Liver (tissue), 3 donors: ENCODE results near the gene MSRB2.

Source experiments
- CTCF ChIP-seq: fragments of 150-350 bp; IDR thresholded peaks from 2 replicates; pipeline ENCODE4 v1.5.1; 2017; ENCODE audit warnings: improper control_type of control experiment, low read depth, low read length; ENCODE audit not compliant: missing input control
- MAX ChIP-seq: IDR thresholded peaks from 2 replicates; pipeline ENCODE4 v1.6.1; 2016; ENCODE audit warnings: antibody characterized with exemption
- RAD21 ChIP-seq, 2 donors: IDR thresholded peaks; 2 replicates each; pipeline ENCODE4 v1.6.1; 2016; ENCODE audit warnings: antibody characterized with exemption in 2 of 2, mild to moderate bottlenecking in 2 of 2
- SP1 ChIP-seq: IDR thresholded peaks from 2 replicates; pipeline ENCODE4 v1.6.1; 2018; ENCODE audit warnings: antibody characterized with exemption, mild to moderate bottlenecking
- TF ChIP-seq, protein P1 (sequence below): IDR thresholded peaks from 2 replicates; pipeline ENCODE4 v1.6.1; 2016; ENCODE audit warnings: antibody characterized with exemption
- donor health status: healthy.
- donor health status: healthy.

DNA sequence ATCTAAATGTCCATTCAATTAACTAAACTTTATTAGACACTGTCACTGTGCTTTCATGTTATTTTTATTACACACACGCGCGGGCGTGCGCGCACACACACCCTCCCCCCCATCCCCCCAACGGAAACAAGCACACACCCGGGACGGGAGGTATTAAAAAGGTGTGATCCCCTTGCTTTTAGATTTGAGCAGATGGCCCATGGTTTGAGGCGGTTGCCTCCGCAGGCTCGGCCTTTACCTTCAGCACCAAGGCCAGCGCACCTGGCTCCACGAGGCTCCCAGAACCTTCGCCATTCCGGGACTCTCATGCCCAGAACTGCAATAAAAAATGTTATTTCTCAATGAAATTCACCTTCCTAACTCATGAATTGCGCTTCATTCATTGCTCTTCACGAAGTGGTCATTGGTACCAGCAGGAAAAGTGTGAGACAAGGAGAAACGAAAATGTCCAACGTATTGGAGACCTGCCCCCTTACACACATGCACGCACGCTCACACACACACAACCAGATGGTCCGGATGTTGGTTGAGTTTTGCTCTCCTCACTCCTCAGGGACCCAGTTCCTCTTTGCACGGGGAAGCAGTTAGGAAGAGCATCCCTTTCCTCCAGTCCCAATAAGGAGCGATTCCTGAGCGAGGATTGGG is 76.0 kb downstream of the MSRB2 start:
- no peak for TF ChIP-seq RAD21 (IDR thresholded peaks at IDR 0.05)
- no peak for TF ChIP-seq CTCF
- TF ChIP-seq SP1, result no peak
- TF ChIP-seq MAX, result peak; percentile 61
- TF ChIP-seq, protein P1, sequence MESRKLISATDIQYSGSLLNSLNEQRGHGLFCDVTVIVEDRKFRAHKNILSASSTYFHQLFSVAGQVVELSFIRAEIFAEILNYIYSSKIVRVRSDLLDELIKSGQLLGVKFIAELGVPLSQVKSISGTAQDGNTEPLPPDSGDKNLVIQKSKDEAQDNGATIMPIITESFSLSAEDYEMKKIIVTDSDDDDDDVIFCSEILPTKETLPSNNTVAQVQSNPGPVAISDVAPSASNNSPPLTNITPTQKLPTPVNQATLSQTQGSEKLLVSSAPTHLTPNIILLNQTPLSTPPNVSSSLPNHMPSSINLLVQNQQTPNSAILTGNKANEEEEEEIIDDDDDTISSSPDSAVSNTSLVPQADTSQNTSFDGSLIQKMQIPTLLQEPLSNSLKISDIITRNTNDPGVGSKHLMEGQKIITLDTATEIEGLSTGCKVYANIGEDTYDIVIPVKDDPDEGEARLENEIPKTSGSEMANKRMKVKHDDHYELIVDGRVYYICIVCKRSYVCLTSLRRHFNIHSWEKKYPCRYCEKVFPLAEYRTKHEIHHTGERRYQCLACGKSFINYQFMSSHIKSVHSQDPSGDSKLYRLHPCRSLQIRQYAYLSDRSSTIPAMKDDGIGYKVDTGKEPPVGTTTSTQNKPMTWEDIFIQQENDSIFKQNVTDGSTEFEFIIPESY, result no peak
